Measurements from ENCODE around the gene ZNF683.

The ZNF683 gene

GRCh38 chr1:26367441-26367840 is 5.1 kb downstream of the ZNF683 start:
- H3K4me3 ChIP-seq (ENCODE audit: control insufficient read depth, low read depth, low read length) = no peak overlapping the region
- no peak for DNase-seq (ENCODE audit: low read depth)
- no peak for TF ChIP-seq CTCF (conservative IDR thresholded peaks at IDR 0.05; ENCODE audit: control insufficient read depth, insufficient read depth, low read depth, low read length)

GRCh38 chr1:26364956-26365355 is 7.6 kb downstream of the ZNF683 start:
- DNase-seq (ENCODE audit: low read depth) = no peak
- no peak for TF ChIP-seq CTCF (conservative IDR thresholded peaks at IDR 0.05; ENCODE audit: control insufficient read depth, insufficient read depth, low read depth, low read length)
- no peak overlapping the region for H3K4me3 ChIP-seq (ENCODE audit: control insufficient read depth, low read depth, low read length)

GRCh38 chr1:26363549-26364448 is 8.8 kb downstream of the ZNF683 start:
- no peak overlapping the region for H3K4me3 ChIP-seq (ENCODE audit: control insufficient read depth, low read depth, low read length)
- TF ChIP-seq CTCF (conservative IDR thresholded peaks at IDR 0.05; ENCODE audit: control insufficient read depth, insufficient read depth, low read depth, low read length) = peak; percentile 94
- DNase-seq (ENCODE audit: low read depth) = peak; percentile 71

GRCh38 chr1:26362331-26362730 is 10.2 kb downstream of the ZNF683 start:
- DNase-seq (ENCODE audit: low read depth) = no peak
- no peak overlapping the region for H3K4me3 ChIP-seq (ENCODE audit: control insufficient read depth, low read depth, low read length)
- TF ChIP-seq CTCF (conservative IDR thresholded peaks at IDR 0.05; ENCODE audit: control insufficient read depth, insufficient read depth, low read depth, low read length) = no peak

- no peak for DNase-seq (ENCODE audit: low read depth)
- no peak overlapping the region for H3K4me3 ChIP-seq (ENCODE audit: control insufficient read depth, low read depth, low read length)
- TF ChIP-seq CTCF (conservative IDR thresholded peaks at IDR 0.05; ENCODE audit: control insufficient read depth, insufficient read depth, low read depth, low read length) = no peak
Observed at GRCh38 chr1:26361605-26362122, 10.9 kb downstream of the ZNF683 start.

GRCh38 chr1:26360807-26361604 is 11.5 kb downstream of the ZNF683 start:
- no peak for TF ChIP-seq CTCF (conservative IDR thresholded peaks at IDR 0.05; ENCODE audit: control insufficient read depth, insufficient read depth, low read depth, low read length)
- no peak for DNase-seq (ENCODE audit: low read depth)
- H3K4me3 ChIP-seq (ENCODE audit: control insufficient read depth, low read depth, low read length) = no peak overlapping the region

Measured in fibroblast of mammary gland (primary cell).